Mucosa of descending colon (tissue), 3 donors: ENCODE data around the gene TAF5L. TPM values are rescaled to one million over a fixed set of nuclear protein-coding genes. Genes with fewer than 3 reads are reported as not detected.

Experiments used
- ATAC-seq: fragments of 200-7000 bp; cut with Tn5 transposase; one replicate; pipeline ENCODE4 v1.9.1; 2020; ENCODE audit warnings: mild to moderate bottlenecking, moderate library complexity
- DNase-seq, 3 donors: peaks; one replicate each; pipeline ENCODE4 v3.0.0-alpha.2; 2020
- H3K36me3 ChIP-seq: fragments of 200-600 bp; one replicate; pipeline ENCODE4 v1.8.0; 2021; ENCODE audit warnings: low read depth, mild to moderate bottlenecking
- H3K4me1 ChIP-seq: fragments of 200-600 bp; one replicate; pipeline ENCODE4 v1.8.0; 2021; ENCODE audit warnings: low read depth, mild to moderate bottlenecking
- H3K4me3 ChIP-seq: fragments of 200-600 bp; one replicate; pipeline ENCODE4 v1.8.0; 2021; ENCODE audit warnings: mild to moderate bottlenecking
- H3K9me3 ChIP-seq: fragments of 200-600 bp; one replicate; pipeline ENCODE4 v1.8.0; 2021; ENCODE audit warnings: mild to moderate bottlenecking
- CTCF ChIP-seq: fragments of 200-600 bp; IDR thresholded peaks from one replicate; pipeline ENCODE4 v1.8.0; 2022; ENCODE audit warnings: antibody characterized with exemption, mild to moderate bottlenecking
- intact Hi-C, 2 donors: fragments of 100-400 bp; cut with DNase I in 1 of 2; cut with micrococcal nuclease in 1 of 2; formaldehyde crosslinking; loops; one replicate each; pipeline versions ENCODE4 v1.11.0 to v1.11.1; 2022; cut with DNase I, micrococcal nuclease
- total RNA-seq, 3 donors: library from RNA; stranded (reverse); fragmentation: NEBNext Ultra II Directional in 2 of 3; extraction: Animal tissue kit (Norgen Biotek cat#: 25700) in 2 of 3; gene quantifications; one replicate each; pipeline versions ENCODE4 v1.2.1 to v1.2.4, GENCODE V29; 2021 to 2023
- donor health status: DM: no; HTN: no; CAD: no; lungs with moderate emphysema.
- donor health status: DM: no; HTN: no; CAD: no.
- donor health status: DM: no; HTN: yes; CAD: no.

Gene TAF5L
- total RNA-seq, 3 donors from 2014 or later = 21.1 to 25.1 (median 23.4) TPM

DNA sequence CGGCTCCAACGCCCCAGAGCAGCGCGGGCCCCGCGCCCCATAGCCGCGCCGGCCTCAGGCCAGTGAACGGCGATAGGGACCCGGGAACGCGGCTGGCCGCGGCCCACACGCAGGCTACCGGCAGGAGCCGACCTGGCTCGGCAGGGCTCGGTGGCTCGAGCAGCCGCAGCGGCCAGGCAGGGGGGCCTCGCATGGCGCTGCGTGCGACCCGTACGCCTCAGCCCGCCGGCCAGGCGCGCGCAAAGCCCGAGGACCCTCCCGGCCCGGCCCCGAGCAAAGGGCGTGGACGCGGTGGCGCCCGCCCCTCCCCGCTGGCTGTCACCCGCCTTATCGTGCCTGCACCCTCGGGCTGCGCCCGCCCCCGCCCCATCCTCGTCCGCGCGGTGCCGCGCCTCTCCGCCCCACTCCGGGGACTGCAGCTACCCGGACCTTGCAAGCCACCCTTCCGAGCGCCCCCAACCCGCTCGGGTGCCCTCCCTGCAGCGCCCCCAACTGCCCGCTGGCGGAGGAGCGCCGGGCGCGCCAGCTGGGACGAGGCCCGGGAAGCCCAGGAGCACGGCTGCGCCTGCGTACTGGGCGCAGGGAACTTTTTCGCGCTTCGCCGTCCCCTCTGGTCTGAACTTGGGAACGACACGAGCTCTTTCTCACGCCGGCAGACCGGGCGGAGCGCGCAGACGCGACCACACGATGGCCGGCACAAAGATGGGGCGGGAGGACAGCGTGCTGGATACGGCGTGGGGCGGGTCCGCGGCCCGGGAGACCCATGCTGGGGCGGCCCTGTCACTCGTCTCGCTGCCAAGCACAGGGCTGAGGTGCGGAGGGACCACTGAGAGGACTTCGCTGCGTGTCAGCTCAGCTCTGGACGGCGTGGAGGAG is 67.2 kb downstream of the TAF5L start, which contains the start of gene ABCB10:
Gene ABCB10, minus strand, starts transcription at position 248 of the 876 bp plus-strand sequence. Its CDS starts 55 bp downstream, at position 193.
- peak within 1 kb of the TSS; percentile 80 for H3K4me3 ChIP-seq
- peak; percentile 85 for TF ChIP-seq CTCF
- H3K9me3 ChIP-seq = no peaks in the 10 kb centered on the region
- H3K4me1 ChIP-seq = peaks cover 12% of the 10 kb centered on the region
- DNase-seq (peak; percentile 97 to 98 (median 97)), ATAC-seq (peak; percentile 94)
- H3K36me3 ChIP-seq = no peaks in the 10 kb centered on the region
- intact Hi-C loops = loop anchor here in 1 of 2 donors (10.0 kb wide), 1 partner anchor 66 kb away; the partner anchor contains the start of genes TAF5L and URB2

DNA sequence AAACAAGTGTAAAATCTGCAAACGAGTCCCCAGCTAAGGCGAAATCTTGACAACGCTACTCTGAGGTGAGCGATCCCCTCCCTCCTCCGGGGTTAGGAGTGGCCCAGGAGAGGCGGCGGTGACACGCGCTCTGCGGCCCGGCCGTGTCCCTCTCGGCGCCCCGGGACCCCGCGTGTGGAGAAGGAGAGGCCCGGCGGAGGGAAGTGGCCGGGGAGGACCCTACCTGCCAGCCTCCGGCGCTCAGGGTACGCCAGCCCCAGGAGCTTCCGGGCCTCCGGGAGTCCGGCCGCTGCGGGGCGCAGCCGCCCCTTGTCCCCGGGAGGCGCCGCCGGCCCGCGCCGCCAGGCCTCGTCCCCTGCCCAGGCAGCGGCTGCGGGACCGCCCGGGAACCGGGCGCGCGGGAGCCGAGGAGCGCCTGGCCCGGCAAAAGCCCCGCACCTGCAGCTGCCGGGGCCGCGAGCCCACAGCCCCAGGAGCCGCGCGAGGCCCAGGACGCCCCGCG is 68.0 kb downstream of the TAF5L start:
- peak overlapping the region; percentile 80 for H3K4me3 ChIP-seq
- no peaks in the 10 kb centered on the region for H3K36me3 ChIP-seq
- DNase-seq = peak; percentile 49 to 75 (median 74)
- H3K4me1 ChIP-seq = peaks cover 12% of the 10 kb centered on the region
- ATAC-seq = peak; percentile 35
- no peak for TF ChIP-seq CTCF
- intact Hi-C loops = loop anchor here in 1 of 2 donors (10.0 kb wide), 1 partner anchor 67 kb away; the partner anchor contains the start of genes TAF5L and URB2
- no peaks in the 10 kb centered on the region for H3K9me3 ChIP-seq

- Histone ChIP-seq H3K4me1 (peaks cover 12% of the 10 kb centered on the region), H3K9me3 (no peaks in the 10 kb centered on the region), H3K4me3 (no peak overlapping the region), H3K36me3 (no peaks in the 10 kb centered on the region)
- ATAC-seq (no peak), DNase-seq (no peak)
- no peak for TF ChIP-seq CTCF
- intact Hi-C loops = loop anchor here in 1 of 2 donors (10.0 kb wide), 1 partner anchor 67 kb away; the partner anchor contains the start of genes TAF5L and URB2
Observed at GRCh38 chr1:229557200-229557850, 68.6 kb downstream of the TAF5L start.

DNA sequence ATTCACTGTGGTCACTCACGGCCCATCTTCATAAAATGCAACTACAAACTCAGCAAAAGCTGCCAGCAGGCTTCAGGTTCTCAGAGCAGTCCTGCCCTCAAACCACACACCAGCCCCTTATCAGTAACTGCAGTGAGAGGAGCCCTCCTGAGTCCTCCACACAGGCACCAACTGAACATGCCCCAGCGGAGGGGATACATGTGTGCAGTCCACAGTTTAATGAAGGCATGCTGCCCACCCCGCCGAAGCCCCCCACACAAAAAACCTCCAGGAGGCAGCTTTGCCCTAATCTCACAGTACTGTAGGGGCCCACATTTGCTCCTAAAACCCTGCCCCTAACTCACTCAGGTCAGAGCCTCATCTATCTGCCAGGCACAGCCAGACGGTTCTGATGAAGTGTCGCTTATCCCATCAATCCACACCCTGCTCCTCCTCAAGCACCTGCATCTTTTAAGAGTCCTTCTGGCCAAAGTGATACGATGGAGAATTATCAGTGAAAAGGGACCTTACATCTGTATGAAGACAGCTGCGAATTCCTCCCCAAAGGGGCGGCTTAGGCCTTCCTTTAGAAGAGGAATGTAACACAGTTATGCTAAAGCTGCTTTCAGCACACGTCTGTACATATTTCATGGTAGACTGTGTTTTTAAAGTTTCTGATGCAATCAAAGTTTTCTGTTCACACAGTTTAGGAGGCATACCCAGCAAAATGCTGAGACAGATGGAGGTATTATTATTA is 70.9 kb downstream of the TAF5L start:
- H3K9me3 ChIP-seq = no peaks in the 10 kb centered on the region
- DNase-seq = no peak
- H3K36me3 ChIP-seq = no peaks in the 10 kb centered on the region
- no peak overlapping the region for H3K4me3 ChIP-seq
- no peak for TF ChIP-seq CTCF
- ATAC-seq = no peak
- intact Hi-C loops = loop anchor here in 1 of 2 donors (10.0 kb wide), 1 partner anchor 70 kb away; the partner anchor contains the start of genes TAF5L and URB2
- peaks cover 12% of the 10 kb centered on the region for H3K4me1 ChIP-seq

- Histone ChIP-seq H3K4me3 (no peak overlapping the region), H3K36me3 (no peaks in the 10 kb centered on the region), H3K9me3 (no peaks in the 10 kb centered on the region), H3K4me1 (peaks cover 12% of the 10 kb centered on the region)
- no peak for DNase-seq
- TF ChIP-seq CTCF = no peak
- intact Hi-C loops = loop anchor here in 1 of 2 donors (10.0 kb wide), 1 partner anchor 71 kb away; the partner anchor contains the start of genes TAF5L and URB2
- no peak for ATAC-seq
Observed at GRCh38 chr1:229553621-229554130, 72.2 kb downstream of the TAF5L start.
